Kasumi-1 (cell line): ENCODE measurements around the gene JMJD4.

Experiments used
- DNase-seq, 2 experiments: peaks; one replicate each; lab custom pipeline; 2025; lab: John Stamatoyannopoulos, UW

The JMJD4 gene

DNA sequence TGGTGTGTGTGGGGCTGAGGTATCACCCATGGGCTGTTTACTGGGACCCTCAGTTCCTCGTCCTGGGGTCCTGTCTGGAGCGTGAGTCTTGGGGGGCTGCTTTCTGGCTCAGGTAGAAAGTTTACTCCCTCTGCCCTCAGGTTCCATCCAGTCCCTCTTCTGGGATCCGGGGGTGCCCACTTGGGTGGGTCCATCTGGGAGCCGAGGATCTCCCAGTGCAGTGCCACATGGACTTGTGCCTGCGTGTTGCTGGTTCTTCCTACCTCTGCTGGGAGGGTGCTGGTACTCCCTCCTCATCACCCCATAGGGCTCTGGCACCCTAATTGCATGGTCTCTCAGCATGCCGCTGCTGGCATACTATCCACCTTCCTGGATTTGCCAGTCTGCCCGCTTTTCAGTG is 14.1 kb upstream of the JMJD4 start:
- DNase-seq: no peak

DNA sequence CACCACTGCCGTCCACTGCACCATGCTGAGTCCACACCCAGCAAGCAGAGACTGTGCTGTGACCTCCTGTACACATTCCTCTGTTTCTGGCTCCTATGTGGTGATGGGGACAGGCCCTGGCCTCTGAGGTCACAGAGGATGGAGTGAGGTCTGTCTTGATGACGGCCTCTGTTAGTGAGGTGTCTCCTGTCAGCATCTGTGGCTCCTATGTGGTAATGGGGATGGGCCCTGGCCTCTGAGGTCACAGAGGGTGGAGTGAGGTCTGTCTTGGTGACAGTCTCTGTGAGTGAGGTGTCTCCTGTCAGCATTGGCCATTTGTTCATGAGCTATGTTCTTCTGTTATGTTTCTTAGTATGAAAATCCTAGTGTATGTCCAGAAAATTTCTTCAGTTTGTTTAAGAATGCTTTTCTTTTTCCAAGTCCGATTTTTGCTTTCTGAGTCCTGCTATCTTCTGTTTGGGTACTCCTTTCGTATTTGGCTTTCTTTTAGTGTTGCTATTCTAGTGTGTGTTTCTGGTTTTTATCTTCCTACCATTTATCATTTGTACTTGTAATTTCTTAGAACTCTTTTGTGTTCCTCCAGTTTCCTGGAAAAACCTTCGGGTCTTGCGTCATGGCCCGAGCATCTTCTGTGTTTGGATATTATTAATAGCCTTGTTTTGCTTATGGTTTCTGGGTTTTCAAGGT is 13.5 kb upstream of the JMJD4 start:
- no peak for DNase-seq

DNA sequence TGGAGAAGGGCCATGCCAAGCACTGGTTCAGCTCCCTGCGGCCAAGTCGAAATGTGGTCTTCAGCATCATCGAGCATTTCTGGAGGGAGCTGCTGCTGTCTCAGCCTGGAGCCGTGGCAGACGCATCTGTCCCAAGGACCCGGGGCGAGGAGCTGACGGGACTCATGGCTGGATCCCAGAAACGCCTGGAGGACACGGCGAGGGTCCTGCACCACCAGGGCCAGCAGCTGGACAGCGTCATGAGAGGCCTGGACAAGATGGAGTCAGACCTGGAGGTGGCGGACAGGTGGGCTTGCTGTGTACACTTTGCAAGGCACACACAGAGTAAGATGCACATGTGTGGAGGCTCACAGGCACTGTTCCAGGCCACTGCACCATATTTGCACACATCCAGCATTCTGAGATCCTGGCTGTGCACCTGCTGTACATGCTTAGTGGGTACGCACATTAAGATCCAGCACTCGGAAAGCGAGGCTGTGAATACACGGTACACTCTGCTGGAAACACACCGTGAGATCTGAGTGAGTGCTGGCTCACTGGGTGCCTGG is 12.9 kb upstream of the JMJD4 start:
- DNase-seq: no peak

GRCh38 chr1:227747382-227747781 is 12.3 kb upstream of the JMJD4 start:
- no peak for DNase-seq

GRCh38 chr1:227746676-227747075 is 11.6 kb upstream of the JMJD4 start:
- no peak for DNase-seq

GRCh38 chr1:227745568-227746265 is 10.6 kb upstream of the JMJD4 start:
- no peak for DNase-seq

DNA sequence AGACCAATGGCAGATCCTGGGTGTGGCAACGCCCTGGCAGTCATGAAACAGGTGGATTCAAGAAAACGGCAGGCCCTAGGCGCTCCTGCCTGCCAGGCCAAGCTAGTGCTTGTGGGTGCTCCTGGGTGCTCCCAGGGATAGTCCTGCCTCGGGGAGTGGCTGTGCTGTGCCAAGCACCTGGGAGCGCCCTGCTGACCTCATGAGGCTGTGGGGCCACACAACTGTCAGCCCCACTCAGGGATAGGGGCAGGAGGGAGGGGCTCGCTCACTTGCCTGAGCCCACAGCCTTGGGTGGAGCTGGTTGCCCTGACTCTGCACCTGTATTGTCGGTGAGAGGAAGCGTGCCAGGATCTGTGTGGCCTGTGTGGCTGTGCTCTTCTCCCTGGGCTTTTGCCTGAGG is 9.6 kb upstream of the JMJD4 start:
- no peak for DNase-seq

- no peak for DNase-seq
These were observed 7.9 kb upstream of the JMJD4 start for GRCh38 chr1:227742738-227743715.

DNA sequence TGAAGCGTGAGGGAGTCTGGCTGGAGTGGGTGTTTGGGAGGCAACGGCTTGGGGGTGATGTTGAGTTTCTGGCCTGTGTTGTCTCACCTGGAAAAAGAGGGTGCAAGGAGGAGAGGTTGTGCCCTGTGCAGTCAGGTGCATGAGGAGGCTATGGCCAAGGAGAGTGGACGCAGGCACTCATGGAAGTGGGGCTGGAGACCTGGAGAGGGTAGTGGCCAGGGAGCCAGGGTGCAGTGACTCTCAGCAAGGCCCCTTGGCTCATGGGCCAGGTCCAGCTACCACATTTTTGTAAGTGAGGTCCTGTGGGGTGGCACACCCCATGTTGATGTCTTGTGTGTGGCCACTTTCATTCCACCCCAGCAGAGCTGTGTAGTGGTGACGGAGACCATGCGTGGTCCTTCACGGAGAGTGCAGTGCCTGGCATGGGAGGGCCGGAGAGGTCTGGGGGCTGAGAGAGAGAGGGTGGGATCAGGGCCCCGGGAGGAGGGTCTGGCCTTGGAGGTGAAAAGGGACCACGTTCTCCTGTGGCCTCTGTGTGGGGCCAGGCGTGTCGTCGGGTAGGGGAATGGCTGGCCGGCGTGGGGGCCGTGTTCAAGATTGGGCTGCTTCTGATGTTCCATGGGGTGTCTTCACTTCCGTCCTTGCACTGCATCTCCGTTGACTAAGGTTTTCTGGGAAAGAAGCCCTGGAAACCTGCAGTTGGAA is 6.2 kb upstream of the JMJD4 start:
- DNase-seq: no peak

DNA sequence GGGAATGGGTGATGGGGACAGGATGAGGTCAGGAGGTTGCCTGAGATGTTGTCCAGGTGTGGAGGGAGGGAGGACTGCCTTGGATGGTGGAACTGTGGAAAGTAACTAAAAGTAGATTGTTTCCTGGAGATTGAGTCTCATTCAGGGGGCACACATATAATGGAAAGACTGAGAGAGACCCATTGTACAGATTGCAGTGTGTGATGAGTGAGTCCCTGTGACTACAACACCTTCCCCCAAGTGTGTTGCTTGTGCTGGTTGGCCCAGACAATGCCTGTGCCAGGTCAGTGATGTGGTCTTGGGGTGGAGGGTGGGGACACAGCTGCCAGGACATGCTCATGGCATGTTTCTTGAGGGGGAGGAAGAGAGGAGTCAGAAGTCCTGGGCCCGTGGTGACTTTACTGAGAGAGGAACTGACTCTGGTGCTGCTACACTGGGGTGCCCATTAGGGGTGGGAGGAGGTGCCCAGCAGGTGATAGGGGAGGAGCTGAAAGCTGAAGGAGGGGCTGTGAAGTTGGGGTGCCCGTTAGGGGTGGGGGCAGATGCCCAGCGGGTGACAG is 5.4 kb upstream of the JMJD4 start:
- DNase-seq: no peak

DNA sequence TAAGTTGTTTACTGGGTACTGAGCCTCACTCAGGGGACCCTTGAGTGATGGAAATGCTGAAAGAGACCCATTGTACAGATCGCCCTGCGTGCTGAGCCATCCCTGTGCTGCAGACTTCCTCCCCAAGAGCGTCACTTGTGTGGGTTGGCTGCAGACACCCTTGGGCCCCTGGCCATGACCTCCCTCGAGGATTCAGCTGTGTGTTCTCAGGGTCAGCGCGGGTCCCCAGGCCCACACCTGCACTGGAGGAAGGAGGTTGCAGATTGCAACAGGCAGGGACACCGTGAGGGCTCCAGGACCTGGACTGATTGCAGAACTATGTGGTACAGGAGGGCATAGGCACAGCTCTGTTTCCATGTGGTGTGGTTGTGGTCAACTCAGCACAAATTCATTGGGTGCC is 4.5 kb upstream of the JMJD4 start:
- DNase-seq: no peak

- DNase-seq: no peak
These were observed 3.7 kb upstream of the JMJD4 start for GRCh38 chr1:227738820-227739219.

- no peak for DNase-seq
These were observed 1.8 kb upstream of the JMJD4 start for GRCh38 chr1:227736814-227737432.

GRCh38 chr1:227735539-227736285 is 610 bp upstream of the JMJD4 start:
- no peak for DNase-seq

- DNase-seq: no peak
These were observed 601 bp downstream of the JMJD4 start for GRCh38 chr1:227734546-227734855.

- no peak for DNase-seq
These were observed 1.2 kb downstream of the JMJD4 start for GRCh38 chr1:227733751-227734545.

GRCh38 chr1:227733309-227733705 is 1.8 kb downstream of the JMJD4 start:
- no peak for DNase-seq

- no peak for DNase-seq
These were observed 2.4 kb downstream of the JMJD4 start for GRCh38 chr1:227732586-227733308.
